GM23248 (cell line): ENCODE measurements around the gene COL10A1.

ENCODE experiments used
- EZH2 ChIP-seq: fragments of 200-600 bp; sonication (generic); IDR thresholded peaks from 2 replicates; pipeline ENCODE4 v1.6.1; 2018; ENCODE audit warnings: antibody characterized with exemption, mild to moderate bottlenecking; ENCODE audit not compliant: insufficient read depth, poor library complexity, severe bottlenecking
- EZH2phosphoT487 ChIP-seq: fragments of 200-600 bp; sonication (generic); IDR thresholded peaks from 2 replicates; pipeline ENCODE4 v1.6.1; 2018; ENCODE audit warnings: antibody characterized with exemption, moderate library complexity, mild to moderate bottlenecking, low read depth; ENCODE audit not compliant: insufficient read depth

DNA sequence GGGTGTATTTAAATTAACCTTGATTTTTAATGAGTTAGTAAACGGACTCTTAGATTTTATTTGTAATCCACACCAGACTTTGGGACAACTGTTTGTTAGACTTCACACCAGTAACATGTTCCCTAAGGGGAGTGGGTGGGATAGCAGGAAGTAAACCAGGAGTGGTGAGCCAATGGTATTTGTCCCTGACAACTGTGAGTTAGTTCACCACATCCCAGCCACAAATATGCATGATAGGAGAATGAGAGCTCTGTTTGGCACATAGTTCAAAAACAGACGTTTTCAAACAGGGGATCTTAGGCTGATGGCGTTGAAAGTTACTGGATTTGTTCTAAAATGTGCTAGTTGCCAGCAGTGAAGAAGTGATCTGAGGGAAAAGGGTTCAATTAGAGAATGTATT is 18.7 kb upstream of the COL10A1 start:
- no peak for TF ChIP-seq EZH2phosphoT487
- no peak for TF ChIP-seq EZH2
